Right lobe of liver (tissue), 6 donors: ENCODE measurements around the gene STMN3. TPM values are rescaled to one million over a fixed set of nuclear protein-coding genes. Genes with fewer than 3 reads are reported as not detected.
"Not testable (repeated sequence)": the region's sequence is repeated elsewhere in the genome, so short reads cannot be mapped to it uniquely, and the experiment has no call there.

Source experiments
- ATAC-seq, 4 donors: fragments of 200-7000 bp; cut with Tn5 transposase; one replicate each; pipeline ENCODE4 v1.9.1; 2020; ENCODE audit warnings: mild to moderate bottlenecking in 4 of 4, moderate library complexity in 4 of 4
- DNase-seq, 3 donors: peaks; one replicate each; pipeline ENCODE4 v3.0.0-alpha.2; 2020
- H3K27ac ChIP-seq, 3 donors: fragments of 200-600 bp; one replicate each; pipeline ENCODE4 v1.8.0; 2022
- H3K27me3 ChIP-seq, 2 donors: fragments of 200-600 bp; one replicate each; pipeline ENCODE4 v1.8.0; 2022
- H3K36me3 ChIP-seq, 4 donors: fragments of 200-600 bp; sonication (generic) in 1 of 4; one replicate each; pipeline versions ENCODE4 v1.5.1 to v1.8.0; 2017 to 2022; ENCODE audit warnings: control low read depth in 1 of 4
- H3K4me1 ChIP-seq, 4 donors: fragments of 200-600 bp; sonication (generic) in 1 of 4; one replicate each; pipeline versions ENCODE4 v1.5.1 to v1.8.0; 2017 to 2022; ENCODE audit warnings: control low read depth in 1 of 4
- H3K4me3 ChIP-seq, 3 donors: fragments of 200-600 bp; one replicate each; pipeline ENCODE4 v1.8.0; 2022
- H3K9me3 ChIP-seq, 4 donors: fragments of 200-600 bp; sonication (generic) in 1 of 4; one replicate each; pipeline versions ENCODE4 v1.5.1 to v1.8.0; 2017 to 2022; ENCODE audit warnings: control low read depth in 1 of 4
- POLR2A ChIP-seq: fragments of 450-650 bp; IDR thresholded peaks from one replicate; pipeline ENCODE4 v1.6.1; 2017; ENCODE audit warnings: antibody characterized with exemption, mild to moderate bottlenecking
- WGBS: methylation state at CpG from one replicate; pipeline ENCODE4 v1.1.6; 2018; ENCODE audit warnings: low coverage, low lambda C conversion rate; ENCODE audit not compliant: insufficient coverage; ENCODE audit errors: missing lambda C conversion rate; 5-methylcytosine and 5-hydroxymethylcytosine counted together
- intact Hi-C, 2 donors: fragments of 100-400 bp; cut with DNase I; formaldehyde crosslinking; loops; one replicate each; pipeline versions ENCODE4 v1.11.2 to v1.14.1; 2022
- total RNA-seq, 6 experiments: library from RNA; depleted of rRNA in 2 of 6; stranded (reverse); fragments of >200 nt in 2 of 6; fragmentation: NEBNext Ultra II Directional in 3 of 6; extraction: Animal tissue kit (Norgen Biotek cat#: 25700) in 3 of 6; gene quantifications; one replicate each; pipeline versions ENCODE4 v1.1.0 to v1.2.4, GENCODE V29; 2016 to 2023
- TF ChIP-seq, protein P1 (sequence below), 4 donors: fragments of 200-600 bp in 3 of 4; fragments of 450-650 bp in 1 of 4; IDR thresholded peaks; one replicate each; pipeline versions ENCODE4 v1.5.1 to v1.8.0; 2016 to 2022; ENCODE audit warnings: antibody characterized with exemption in 4 of 4, mild to moderate bottlenecking in 2 of 4
- donor health status: DM: no; HTN: yes; CAD: no.
- donor health status: DM: no; HTN: no; CAD: no.
- donor health status: DM: no; HTN: no; CAD: no.
- donor health status: DM: no; HTN: yes; CAD: no.
- donor health status: DM: no; HTN: yes; CAD: no.

STMN3 gene
- total RNA-seq, 6 experiments from 2014 or later: 0.43 to 1.6 (median 0.77) TPM

DNA sequence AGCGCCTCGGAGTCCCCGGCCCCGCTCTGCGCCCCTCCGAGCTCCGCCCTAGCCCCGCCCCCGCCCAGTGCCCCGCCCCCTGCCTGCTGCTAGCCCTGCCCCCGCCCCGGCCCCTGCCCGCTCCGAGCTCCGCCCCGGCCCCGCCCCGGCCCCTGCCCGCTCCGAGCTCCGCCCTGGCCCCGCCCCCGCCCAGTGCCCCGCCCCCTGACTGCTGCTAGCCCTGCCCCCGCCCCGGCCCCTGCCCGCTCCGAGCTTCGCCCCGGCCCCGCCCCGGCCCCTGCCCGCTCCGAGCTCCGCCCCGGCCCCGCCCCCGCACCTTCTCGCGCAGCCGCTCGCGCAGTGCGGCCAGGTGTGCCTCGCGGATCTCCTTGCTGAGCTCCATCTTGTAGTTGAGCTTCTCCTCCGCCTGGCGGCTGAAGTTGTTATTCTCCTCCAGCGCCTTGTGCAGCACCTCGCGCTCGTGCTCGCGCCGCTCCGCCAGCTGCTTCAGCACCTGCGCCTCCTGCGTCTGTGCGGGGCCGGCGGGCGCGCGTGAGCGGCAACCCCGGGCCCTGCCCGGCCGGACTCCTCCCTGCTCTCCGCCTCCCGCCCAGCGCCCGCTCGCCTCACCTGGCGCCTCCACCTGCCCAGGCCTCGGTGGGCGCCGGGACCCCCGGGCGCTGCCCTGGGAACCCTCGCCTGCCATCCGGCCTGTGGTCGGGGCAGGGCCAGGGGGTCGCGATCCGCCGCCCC lies 11.3 kb downstream of the STMN3 start:
- WGBS: 4% methylated on average over 17 of the region's 86 CpGs
- H3K9me3 ChIP-seq: no peaks in the 10 kb centered on the region
- intact Hi-C loops: no loop called here
- H3K4me1 ChIP-seq: peaks cover 0 to 6% (median 0%) of the 10 kb centered on the region in 4 donors
- TF ChIP-seq, protein P1, sequence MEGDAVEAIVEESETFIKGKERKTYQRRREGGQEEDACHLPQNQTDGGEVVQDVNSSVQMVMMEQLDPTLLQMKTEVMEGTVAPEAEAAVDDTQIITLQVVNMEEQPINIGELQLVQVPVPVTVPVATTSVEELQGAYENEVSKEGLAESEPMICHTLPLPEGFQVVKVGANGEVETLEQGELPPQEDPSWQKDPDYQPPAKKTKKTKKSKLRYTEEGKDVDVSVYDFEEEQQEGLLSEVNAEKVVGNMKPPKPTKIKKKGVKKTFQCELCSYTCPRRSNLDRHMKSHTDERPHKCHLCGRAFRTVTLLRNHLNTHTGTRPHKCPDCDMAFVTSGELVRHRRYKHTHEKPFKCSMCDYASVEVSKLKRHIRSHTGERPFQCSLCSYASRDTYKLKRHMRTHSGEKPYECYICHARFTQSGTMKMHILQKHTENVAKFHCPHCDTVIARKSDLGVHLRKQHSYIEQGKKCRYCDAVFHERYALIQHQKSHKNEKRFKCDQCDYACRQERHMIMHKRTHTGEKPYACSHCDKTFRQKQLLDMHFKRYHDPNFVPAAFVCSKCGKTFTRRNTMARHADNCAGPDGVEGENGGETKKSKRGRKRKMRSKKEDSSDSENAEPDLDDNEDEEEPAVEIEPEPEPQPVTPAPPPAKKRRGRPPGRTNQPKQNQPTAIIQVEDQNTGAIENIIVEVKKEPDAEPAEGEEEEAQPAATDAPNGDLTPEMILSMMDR (IDR thresholded peaks at IDR 0.05): peak; percentile 5 to 49 (median 32)
- no peak for TF ChIP-seq POLR2A
- peak overlapping the region in 2 of 3 donors; percentile 73 to 79 for H3K27ac ChIP-seq
- H3K36me3 ChIP-seq: no peaks in the 10 kb centered on the region
- peak; percentile 87 to 95 (median 90) for ATAC-seq
- no peaks in the 10 kb centered on the region for H3K27me3 ChIP-seq
- peak overlapping the region; percentile 64 to 75 (median 67) for H3K4me3 ChIP-seq
- peak; percentile 93 to 95 (median 94) for DNase-seq

DNA sequence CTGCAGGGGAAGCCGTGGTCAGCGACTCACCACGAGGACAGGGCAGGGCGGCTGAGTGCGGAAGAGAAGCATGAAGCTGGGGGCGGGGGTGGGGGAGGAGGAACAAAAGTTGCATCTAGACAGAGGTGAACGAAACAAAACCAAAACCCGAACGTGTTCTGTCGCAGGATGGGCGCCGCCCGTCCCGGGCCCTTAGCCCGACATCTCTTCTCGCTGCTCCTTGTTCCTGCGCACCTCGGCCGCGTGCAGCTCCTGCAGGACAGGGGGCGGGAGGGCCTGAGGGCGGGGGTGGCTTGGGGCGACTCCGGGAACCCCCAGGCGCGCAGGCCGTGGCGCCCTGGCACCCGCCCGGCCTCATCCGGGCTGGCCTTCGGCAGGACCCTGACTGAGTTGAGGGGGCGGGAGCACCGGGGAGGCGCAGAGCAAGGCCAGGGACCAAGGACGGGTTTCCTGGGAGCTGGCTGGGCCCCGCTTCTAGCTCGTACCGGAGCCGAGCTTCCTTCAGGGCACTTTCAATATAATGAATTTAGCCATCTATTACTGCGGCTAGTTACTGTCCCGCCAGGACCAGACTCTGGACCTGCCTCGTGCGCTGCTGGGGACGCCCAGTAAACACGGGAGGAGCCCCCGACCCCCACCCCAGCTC lies 12.0 kb downstream of the STMN3 start:
- DNase-seq (peak in 1 of 3 donors; percentile 71), ATAC-seq (peak in 3 of 4 donors; percentile 3 to 36 (median 32))
- WGBS: 24% methylated on average over 7 of the region's 47 CpGs
- no peak for TF ChIP-seq POLR2A
- TF ChIP-seq, protein P1 (IDR thresholded peaks at IDR 0.05): no peak
- Histone ChIP-seq H3K36me3 (no peaks in the 10 kb centered on the region), H3K27me3 (no peaks in the 10 kb centered on the region), H3K27ac (peak overlapping the region; percentile 50 to 79 (median 73)), H3K4me3 (peak overlapping the region; percentile 64 to 75 (median 64)), H3K4me1 (peaks cover 0 to 6% (median 0%) of the 10 kb centered on the region in 4 donors), H3K9me3 (no peaks in the 10 kb centered on the region)
- intact Hi-C loops: no loop called here

DNA sequence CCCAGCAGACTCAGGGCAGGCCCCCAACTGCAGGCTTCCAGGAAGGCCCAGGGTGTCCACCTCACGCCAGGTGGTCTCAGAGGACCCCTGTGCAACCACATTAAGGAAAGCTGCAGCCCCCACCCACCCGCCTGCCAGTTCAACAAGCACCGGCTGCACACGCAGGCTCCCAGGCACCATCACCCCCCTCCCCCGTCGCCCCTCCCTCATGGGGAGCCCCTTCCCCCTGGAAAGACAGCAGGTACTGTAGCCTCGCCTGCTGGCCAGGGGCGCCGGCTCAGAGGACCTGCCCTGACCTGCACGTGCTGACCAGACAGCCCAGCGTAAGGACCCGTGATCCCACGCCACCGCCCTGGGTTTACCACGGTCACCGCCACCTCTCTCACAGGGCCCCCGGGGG lies 12.5 kb downstream of the STMN3 start:
- H3K36me3 ChIP-seq, H3K27me3 ChIP-seq, intact Hi-C loops, DNase-seq, H3K27ac ChIP-seq, ATAC-seq, H3K4me1 ChIP-seq, H3K9me3 ChIP-seq, H3K4me3 ChIP-seq: not testable (repeated sequence)
- WGBS: no CpG with 5 or more reads among the region's 17 CpGs

DNA sequence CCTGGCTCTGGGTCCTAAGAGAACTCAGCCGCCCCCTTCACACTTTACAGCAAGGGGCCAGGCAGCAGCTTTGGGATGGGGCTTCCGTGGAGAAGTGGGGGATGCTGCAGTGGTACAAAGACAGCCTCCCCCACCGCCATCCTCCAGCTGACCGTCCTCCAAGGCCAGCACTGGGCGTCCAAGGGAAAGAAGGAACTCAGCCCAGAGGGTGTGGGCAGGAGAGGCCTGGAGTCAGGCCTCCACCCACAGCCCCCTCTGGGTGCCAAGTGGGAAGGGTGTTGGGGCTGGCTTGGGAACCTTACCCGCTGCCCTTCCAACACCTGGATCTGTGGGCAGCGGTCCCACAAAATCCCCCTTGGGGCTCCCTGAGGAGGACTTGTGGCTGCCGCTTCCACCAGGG lies 13.1 kb downstream of the STMN3 start:
- DNase-seq: no peak
- intact Hi-C loops: no loop called here

More for the DNA sequence above, 13.1 kb downstream of the STMN3 start:
- Histone ChIP-seq H3K27ac (no peak overlapping the region), H3K36me3 (no peaks in the 10 kb centered on the region), H3K27me3 (no peaks in the 10 kb centered on the region), H3K4me3 (no peak overlapping the region), H3K4me1 (peaks cover 0 to 6% (median 0%) of the 10 kb centered on the region in 4 donors), H3K9me3 (no peaks in the 10 kb centered on the region)
- WGBS: no CpG with 5 or more reads among the region's 8 CpGs
- TF ChIP-seq, protein P1 (IDR thresholded peaks at IDR 0.05): no peak
- TF ChIP-seq POLR2A: no peak
- no peak for ATAC-seq
